Thyroid gland (tissue), 4 donors: Measurements from ENCODE around the gene GAPVD1.

Experiments
- POLR2A ChIP-seq, 2 donors: fragments of 450-650 bp; IDR thresholded peaks; one replicate each; pipeline ENCODE4 v1.6.1; 2017; ENCODE audit warnings: antibody characterized with exemption in 2 of 2, mild to moderate bottlenecking in 2 of 2, moderate library complexity in 1 of 2
- TF ChIP-seq, protein P1 (sequence below), 6 experiments: fragments of 200-600 bp in 3 of 6; fragments of 450-650 bp in 3 of 6; sonication (generic) in 3 of 6; IDR thresholded peaks; one replicate each; pipeline ENCODE4 v1.5.1; 2016 to 2019; ENCODE audit warnings: antibody characterized with exemption in 6 of 6, mild to moderate bottlenecking in 2 of 6, inconsistent platforms in 1 of 6, moderate library complexity in 1 of 6

DNA sequence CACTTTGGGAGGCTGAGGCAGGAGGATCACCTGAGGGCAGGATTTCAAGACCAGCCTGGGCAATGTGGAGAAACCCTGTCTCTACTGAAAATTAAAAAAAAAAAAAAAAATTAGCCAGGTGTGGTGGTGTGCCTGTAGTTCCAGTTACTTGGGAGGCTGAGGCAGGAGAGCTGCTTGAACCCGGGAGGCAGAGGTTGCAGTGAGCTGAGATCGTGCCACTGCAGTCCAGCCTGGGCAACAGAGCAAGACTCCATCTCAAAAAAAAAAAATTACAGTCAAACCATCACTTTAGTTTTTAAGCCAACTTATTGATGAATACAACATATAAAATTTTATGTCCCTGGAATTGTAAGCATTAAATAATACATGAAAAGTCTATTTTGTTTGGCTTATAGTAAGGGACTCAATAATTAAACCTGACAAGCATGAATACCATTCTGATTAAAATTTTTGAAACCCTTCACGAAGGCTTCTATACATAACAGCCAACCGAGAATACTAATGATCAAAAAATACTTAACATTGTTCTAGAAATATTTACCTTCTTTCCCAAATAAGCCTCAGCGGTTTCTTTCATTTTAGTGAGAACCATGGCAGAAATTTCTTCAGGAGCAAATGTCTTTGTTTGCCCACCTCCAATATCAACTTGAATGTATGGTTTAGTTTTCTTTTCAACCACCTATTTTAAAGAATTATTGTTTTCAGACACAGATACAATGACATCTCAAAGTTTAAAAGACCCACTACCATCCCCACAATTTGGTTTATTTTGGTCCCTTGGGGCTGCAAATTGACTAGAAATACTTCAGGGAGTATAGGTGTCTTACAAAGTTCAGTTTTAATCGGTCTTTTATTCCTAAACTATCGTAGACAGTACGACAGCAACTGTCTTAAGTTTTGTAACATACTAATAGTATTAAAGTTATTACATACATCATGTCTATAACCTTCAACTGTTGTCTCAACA, 21.7 kb upstream of the GAPVD1 start:
- TF ChIP-seq, protein P1, sequence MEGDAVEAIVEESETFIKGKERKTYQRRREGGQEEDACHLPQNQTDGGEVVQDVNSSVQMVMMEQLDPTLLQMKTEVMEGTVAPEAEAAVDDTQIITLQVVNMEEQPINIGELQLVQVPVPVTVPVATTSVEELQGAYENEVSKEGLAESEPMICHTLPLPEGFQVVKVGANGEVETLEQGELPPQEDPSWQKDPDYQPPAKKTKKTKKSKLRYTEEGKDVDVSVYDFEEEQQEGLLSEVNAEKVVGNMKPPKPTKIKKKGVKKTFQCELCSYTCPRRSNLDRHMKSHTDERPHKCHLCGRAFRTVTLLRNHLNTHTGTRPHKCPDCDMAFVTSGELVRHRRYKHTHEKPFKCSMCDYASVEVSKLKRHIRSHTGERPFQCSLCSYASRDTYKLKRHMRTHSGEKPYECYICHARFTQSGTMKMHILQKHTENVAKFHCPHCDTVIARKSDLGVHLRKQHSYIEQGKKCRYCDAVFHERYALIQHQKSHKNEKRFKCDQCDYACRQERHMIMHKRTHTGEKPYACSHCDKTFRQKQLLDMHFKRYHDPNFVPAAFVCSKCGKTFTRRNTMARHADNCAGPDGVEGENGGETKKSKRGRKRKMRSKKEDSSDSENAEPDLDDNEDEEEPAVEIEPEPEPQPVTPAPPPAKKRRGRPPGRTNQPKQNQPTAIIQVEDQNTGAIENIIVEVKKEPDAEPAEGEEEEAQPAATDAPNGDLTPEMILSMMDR (IDR thresholded peaks at IDR 0.05): no peak
- TF ChIP-seq POLR2A (IDR thresholded peaks at IDR 0.05): no peak
